Measurements from ENCODE around the gene DNMT3A.

The DNMT3A gene

DNA sequence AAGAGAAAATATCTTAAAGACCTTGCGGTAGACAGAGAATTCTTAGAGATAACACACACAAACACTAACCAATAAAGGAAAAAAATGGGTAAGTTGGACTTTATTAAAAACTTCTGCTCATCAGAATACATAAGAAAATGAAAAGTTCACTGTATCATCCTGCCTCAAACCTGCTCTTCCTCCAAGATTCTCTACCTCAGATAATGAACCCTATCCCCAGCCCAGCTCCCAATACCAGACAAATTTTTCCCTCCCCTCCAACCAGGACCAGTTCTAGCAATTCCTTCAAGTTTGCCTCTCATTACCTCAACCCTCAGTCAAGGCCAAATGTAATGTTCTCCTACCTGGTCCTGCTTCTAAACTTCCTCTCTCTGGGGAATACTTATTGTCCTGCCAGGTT is 79.4 kb downstream of the DNMT3A start:
- TF ChIP-seq, protein P1, sequence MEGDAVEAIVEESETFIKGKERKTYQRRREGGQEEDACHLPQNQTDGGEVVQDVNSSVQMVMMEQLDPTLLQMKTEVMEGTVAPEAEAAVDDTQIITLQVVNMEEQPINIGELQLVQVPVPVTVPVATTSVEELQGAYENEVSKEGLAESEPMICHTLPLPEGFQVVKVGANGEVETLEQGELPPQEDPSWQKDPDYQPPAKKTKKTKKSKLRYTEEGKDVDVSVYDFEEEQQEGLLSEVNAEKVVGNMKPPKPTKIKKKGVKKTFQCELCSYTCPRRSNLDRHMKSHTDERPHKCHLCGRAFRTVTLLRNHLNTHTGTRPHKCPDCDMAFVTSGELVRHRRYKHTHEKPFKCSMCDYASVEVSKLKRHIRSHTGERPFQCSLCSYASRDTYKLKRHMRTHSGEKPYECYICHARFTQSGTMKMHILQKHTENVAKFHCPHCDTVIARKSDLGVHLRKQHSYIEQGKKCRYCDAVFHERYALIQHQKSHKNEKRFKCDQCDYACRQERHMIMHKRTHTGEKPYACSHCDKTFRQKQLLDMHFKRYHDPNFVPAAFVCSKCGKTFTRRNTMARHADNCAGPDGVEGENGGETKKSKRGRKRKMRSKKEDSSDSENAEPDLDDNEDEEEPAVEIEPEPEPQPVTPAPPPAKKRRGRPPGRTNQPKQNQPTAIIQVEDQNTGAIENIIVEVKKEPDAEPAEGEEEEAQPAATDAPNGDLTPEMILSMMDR (IDR thresholded peaks at IDR 0.05; ENCODE audit: low read depth, low read length), result no peak
- no peak for DNase-seq (ENCODE audit: extremely low read depth, low read depth)

DNA sequence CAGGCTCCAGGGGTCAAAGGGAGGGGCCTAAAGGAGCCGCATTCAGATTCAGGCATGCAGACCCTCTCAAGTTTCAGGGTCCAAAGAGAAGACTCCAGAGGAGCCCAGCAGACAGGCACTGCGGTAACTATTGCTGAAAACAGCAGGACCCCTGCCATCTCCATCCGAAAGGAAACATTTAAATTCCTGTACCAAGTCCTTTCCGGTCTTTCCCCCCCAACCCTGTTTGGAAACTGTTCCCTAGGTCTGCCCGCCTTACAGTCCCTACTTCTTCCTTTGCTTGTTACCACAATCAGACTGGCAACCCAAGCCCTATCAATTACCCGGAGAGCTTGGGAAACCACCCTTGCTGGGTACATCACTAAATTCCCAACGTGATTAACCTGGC is 82.0 kb downstream of the DNMT3A start:
- DNase-seq (ENCODE audit: extremely low read depth, low read depth), result no peak
- TF ChIP-seq, protein P1 (IDR thresholded peaks at IDR 0.05; ENCODE audit: low read depth, low read length), result no peak

DNA sequence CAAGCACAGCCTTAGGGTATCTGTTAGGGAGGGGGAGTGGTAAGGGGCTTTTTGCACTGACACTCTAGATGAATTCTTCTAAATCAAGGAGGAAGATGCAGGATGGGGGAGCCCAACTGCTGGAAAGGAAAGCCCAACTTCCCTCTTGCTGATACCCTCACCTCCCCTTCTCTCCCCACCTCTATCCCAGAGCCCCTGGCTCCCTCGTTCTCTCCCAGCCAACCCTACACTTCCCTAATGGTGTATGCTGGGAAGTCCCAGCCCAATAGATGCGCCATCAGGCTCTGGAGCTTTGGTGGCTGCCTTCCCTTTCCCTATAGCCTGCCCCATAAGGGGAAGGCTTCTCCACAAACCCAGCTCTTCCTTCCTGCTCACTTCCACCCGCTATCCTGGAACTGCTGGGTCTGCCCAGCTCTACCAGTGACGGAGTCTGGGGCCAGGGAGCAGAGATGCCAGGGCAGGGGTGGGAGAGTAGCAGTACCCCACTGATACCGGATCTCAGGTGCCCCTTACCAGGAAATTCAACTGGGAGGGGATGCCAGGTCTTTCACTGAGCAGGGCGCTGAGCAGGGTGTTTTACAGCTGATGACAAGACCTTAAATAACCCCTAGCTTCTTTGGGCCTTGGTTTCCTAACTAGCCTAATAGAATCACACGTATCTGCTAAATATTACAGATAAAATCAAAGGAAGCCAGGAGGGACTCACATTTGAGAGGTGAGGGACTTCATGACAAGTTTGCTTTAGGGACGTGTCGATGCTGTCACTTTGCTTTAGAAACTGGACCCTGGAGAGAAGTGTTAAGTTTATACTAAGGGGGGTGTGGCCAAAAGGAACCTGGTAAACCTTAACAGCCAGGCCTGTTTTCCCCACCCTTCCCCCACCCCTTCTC is 82.6 kb downstream of the DNMT3A start:
- TF ChIP-seq, protein P1 (IDR thresholded peaks at IDR 0.05; ENCODE audit: low read depth, low read length), result no peak
- no peak for DNase-seq (ENCODE audit: extremely low read depth, low read depth)

DNA sequence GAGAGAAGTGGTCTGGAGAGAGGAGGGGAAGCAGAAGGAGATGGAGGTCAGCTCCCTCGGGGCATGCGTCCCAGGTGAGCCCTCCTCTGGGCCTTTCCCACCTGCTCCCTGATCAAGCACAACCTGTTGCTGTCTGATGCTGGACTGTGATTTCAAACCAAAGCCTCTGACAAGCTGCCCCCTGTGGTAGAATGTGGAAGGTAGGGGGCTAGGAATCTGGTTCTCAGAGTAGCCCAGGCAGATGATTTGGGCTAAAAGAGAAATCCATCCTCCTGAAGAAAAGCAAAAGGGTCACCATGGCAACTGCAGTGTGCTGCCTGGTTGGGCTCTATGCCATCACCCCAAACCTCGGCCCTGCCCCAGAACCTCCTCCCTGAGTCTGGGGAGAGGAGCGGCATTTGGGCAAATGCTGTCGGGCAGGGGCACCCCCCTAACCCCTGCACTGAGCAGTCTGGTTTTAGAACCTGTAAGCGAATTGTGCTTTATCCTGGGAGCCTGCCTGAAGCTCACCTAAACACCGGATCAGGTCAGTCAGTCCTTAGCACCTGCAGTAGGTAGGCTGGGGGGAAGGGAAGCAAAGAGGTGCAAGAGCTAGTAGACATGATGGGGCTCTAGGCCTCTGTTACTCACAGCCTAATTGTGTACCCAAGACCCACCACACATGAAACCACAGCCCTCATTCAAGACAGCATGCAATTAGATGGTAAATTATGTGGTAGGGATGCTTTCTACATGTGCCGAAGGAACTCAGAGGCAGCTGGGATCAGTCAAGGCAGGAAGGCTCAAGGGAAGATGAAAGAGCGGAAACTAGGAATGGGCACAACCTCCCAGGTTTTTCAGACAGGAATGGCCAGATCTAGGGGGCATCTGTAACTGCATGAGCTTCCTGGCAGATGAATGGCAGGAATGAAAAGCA is 83.5 kb downstream of the DNMT3A start:
- TF ChIP-seq, protein P1 (IDR thresholded peaks at IDR 0.05; ENCODE audit: low read depth, low read length), result no peak
- DNase-seq (ENCODE audit: extremely low read depth, low read depth), result no peak

DNA sequence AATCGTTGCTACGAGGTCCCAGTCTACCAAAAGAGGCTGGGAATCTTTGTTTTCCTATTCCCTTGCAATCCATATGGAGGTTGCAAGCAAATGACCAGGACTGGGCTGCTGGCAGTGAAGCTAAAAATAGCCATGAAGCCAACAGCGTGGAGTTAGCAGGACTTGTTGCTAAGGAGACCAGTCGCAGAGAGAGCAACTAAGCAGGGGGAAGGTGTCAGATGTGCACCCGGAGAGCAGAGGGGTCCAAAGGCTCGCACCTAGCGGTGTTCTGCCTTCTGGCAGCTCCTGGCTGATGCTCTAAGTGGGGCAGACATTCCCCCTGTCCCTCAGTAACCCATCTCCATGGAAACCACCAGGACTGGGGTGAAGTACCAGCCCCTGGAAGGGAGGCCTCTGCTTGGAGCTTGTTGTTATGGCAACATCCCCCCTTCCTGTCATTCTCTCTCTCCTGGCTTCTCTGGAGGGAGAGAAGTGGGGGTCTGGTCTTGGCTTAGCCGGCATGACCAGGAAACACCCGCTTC is 84.6 kb downstream of the DNMT3A start:
- TF ChIP-seq, protein P1 (IDR thresholded peaks at IDR 0.05; ENCODE audit: low read depth, low read length), result no peak
- DNase-seq (ENCODE audit: extremely low read depth, low read depth), result no peak

DNA sequence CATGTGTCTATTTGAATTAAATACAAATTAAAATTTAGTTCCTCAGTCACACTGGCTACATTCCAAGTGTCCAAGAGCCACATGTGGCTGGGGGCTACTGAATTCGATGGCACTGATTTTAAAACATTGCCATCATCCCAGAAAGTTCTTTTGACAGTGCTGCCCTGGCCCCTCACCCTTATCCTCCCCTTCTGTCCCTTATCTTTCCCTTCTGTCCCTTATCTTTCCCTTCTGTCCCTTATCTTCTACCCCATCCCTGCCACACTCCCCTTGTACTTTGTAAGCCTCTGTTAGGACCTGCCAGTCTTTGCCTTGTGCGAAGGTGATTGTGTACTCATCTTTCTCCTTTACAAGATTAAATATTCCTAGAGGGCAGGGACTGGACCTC is 85.2 kb downstream of the DNMT3A start:
- TF ChIP-seq, protein P1 (IDR thresholded peaks at IDR 0.05; ENCODE audit: low read depth, low read length), result no peak
- no peak for DNase-seq (ENCODE audit: extremely low read depth, low read depth)

Data from AG09319 (cell line).